Mucosa of descending colon (tissue), 3 donors: ENCODE measurements around the gene KIAA1755. TPM values are rescaled to one million over a fixed set of nuclear protein-coding genes. Genes with fewer than 3 reads are reported as not detected.
A peak's percentile ranks its signal among the peaks of the same experiment; 100 is the strongest.

Source experiments
- ATAC-seq: fragments of 200-7000 bp; cut with Tn5 transposase; one replicate; pipeline ENCODE4 v1.9.1; 2020; ENCODE audit warnings: mild to moderate bottlenecking, moderate library complexity
- DNase-seq, 3 donors: peaks; one replicate each; pipeline ENCODE4 v3.0.0-alpha.2; 2020
- H3K36me3 ChIP-seq: fragments of 200-600 bp; one replicate; pipeline ENCODE4 v1.8.0; 2021; ENCODE audit warnings: low read depth, mild to moderate bottlenecking
- H3K4me1 ChIP-seq: fragments of 200-600 bp; one replicate; pipeline ENCODE4 v1.8.0; 2021; ENCODE audit warnings: low read depth, mild to moderate bottlenecking
- H3K4me3 ChIP-seq: fragments of 200-600 bp; one replicate; pipeline ENCODE4 v1.8.0; 2021; ENCODE audit warnings: mild to moderate bottlenecking
- H3K9me3 ChIP-seq: fragments of 200-600 bp; one replicate; pipeline ENCODE4 v1.8.0; 2021; ENCODE audit warnings: mild to moderate bottlenecking
- CTCF ChIP-seq: fragments of 200-600 bp; IDR thresholded peaks from one replicate; pipeline ENCODE4 v1.8.0; 2022; ENCODE audit warnings: antibody characterized with exemption, mild to moderate bottlenecking
- intact Hi-C, 2 donors: fragments of 100-400 bp; cut with DNase I in 1 of 2; cut with micrococcal nuclease in 1 of 2; formaldehyde crosslinking; loops; one replicate each; pipeline versions ENCODE4 v1.11.0 to v1.11.1; 2022; cut with DNase I, micrococcal nuclease
- total RNA-seq, 3 donors: library from RNA; stranded (reverse); fragmentation: NEBNext Ultra II Directional in 2 of 3; extraction: Animal tissue kit (Norgen Biotek cat#: 25700) in 2 of 3; gene quantifications; one replicate each; pipeline versions ENCODE4 v1.2.1 to v1.2.4, GENCODE V29; 2021 to 2023
- donor health status: DM: no; HTN: no; CAD: no; lungs with moderate emphysema.
- donor health status: DM: no; HTN: no; CAD: no.
- donor health status: DM: no; HTN: yes; CAD: no.

Gene KIAA1755
- total RNA-seq, 3 donors from 2014 or later, result 1.2 to 22.4 (median 3.4) TPM

- no peak for TF ChIP-seq CTCF
- Histone ChIP-seq H3K4me3 (no peak overlapping the region), H3K36me3 (no peaks in the 10 kb centered on the region), H3K9me3 (no peaks in the 10 kb centered on the region), H3K4me1 (no peaks in the 10 kb centered on the region)
- intact Hi-C loops, result no loop called here
- peak in 1 of 3 donors; percentile 63 for DNase-seq
- peak; percentile 31 for ATAC-seq
Measured at GRCh38 chr20:38201356-38201755, 59.2 kb downstream of the KIAA1755 start.

GRCh38 chr20:38200646-38201045, 59.9 kb downstream of the KIAA1755 start:
- Histone ChIP-seq H3K4me3 (no peak overlapping the region), H3K4me1 (no peaks in the 10 kb centered on the region), H3K9me3 (no peaks in the 10 kb centered on the region), H3K36me3 (no peaks in the 10 kb centered on the region)
- TF ChIP-seq CTCF, result no peak
- ATAC-seq (no peak), DNase-seq (no peak)
- intact Hi-C loops, result no loop called here

DNA sequence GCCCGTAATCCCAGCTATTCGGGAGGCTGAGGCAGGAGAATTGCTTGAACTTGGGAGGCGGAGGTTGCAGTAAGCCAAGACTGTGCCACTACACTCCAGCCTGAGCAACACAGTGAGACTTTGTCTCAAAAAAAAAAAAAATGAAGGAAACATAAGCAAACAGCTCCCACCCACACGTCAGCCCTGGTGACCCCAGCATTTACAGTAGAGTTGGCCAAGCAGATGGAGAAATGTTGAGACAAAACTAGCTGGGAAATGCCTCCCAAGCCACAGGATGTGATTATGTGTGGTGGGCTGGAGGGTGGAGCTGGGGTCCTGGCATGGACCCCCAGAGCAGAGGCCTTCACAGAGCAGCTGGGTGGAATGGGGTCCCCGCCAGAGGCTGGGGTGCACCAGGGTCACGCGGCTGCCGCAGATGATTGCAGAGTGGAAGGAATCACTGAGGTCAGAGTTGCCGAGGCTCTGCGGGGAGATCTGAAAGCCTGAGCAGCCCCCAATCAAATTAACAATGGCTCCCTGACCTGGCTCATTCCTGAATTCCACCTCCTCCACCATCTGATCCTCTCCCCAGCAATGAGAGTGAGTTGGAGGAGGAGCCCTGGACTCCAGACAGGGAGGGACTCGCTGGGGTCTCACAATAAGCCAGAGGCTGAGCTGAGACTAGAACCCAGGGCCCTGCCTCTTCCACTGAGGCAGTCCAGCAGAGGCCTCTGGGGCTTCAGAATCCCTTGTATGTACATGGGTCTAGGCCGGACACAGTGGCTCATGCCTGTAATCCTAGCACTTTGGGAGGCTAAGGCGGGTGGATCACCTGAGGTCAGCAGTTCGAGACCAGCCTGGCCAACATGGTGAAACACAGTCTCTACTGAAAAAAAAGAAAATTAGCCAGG, 60.8 kb downstream of the KIAA1755 start:
- intact Hi-C loops, result no loop called here
- DNase-seq, result no peak
- TF ChIP-seq CTCF, result no peak

DNA sequence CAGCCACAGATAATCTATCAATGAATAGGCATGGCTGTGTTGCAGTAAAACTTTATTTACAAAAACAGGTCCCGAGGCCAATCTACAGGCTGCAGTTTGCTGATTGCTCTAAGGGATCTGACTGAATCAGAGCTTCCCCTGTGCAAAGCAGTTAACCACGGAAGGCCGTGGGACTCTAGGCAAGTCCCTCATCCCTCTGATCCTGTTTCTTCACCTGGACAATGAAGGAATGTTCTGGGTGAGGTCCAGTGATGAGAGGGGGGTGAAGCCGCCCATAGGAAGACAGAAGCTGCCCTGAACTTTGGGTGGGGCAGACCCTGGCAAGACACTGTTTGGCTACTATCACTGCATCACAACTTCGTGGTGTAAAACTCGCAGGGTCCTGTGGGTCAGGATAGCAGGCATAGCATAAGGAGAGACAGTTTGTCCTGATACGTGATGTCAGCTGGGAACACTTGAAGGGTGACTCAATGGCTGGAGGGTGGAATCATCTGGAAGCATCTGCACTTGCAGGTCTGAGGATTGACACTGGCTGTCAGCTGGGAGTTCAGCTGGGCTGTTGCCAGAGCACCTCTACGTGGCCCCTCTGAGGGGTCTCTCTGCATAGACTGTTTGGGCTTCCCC, 62.2 kb downstream of the KIAA1755 start:
- ATAC-seq (no peak), DNase-seq (no peak)
- intact Hi-C loops, result no loop called here

More for the DNA sequence above, 60.8 kb downstream of the KIAA1755 start:
- Histone ChIP-seq H3K36me3 (no peaks in the 10 kb centered on the region), H3K4me3 (no peak overlapping the region), H3K4me1 (no peaks in the 10 kb centered on the region), H3K9me3 (no peaks in the 10 kb centered on the region)
- no peak for ATAC-seq

GRCh38 chr20:38197619-38198018, 62.9 kb downstream of the KIAA1755 start:
- intact Hi-C loops, result no loop called here
- H3K4me3 ChIP-seq, result no peak overlapping the region
- no peak for TF ChIP-seq CTCF
- no peak for ATAC-seq
- no peak for DNase-seq
- H3K9me3 ChIP-seq, result no peaks in the 10 kb centered on the region
- H3K4me1 ChIP-seq, result no peaks in the 10 kb centered on the region
- H3K36me3 ChIP-seq, result no peaks in the 10 kb centered on the region

More for the DNA sequence above, 62.2 kb downstream of the KIAA1755 start:
- TF ChIP-seq CTCF, result no peak
- Histone ChIP-seq H3K36me3 (no peaks in the 10 kb centered on the region), H3K4me3 (no peak overlapping the region), H3K9me3 (no peaks in the 10 kb centered on the region), H3K4me1 (no peaks in the 10 kb centered on the region)
